ENCODE results near the gene CPA5.

Gene CPA5

GRCh38 chr7:130397051-130397757 lies 52.6 kb downstream of the CPA5 start:
- DNase-seq (ENCODE audit: low read depth): no peak

GRCh38 chr7:130397758-130398073 lies 53.1 kb downstream of the CPA5 start:
- DNase-seq (ENCODE audit: low read depth): no peak

- DNase-seq (ENCODE audit: low read depth): no peak
These were observed 54.0 kb downstream of the CPA5 start for GRCh38 chr7:130398526-130399090.

DNA sequence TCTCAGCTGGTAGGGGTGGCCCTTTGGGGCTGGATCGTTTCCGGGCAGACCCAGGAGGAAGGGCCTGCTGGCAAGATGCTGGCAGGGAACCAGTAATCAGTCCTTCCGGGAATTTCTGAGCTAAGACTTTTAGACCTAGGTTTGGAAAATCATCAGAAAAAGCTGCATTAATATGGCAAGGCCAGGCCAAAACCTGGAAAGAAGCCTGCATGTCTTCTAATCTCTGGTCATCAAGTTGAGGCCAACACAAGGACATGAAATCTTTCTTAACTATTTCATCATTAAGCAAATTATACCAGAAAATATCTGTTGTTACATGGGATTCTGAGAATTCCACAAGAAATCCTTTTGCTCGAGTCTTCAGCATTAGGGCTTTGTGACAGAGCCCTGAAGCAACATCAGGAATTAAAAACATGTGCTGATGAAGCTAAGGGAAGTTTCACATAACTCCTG lies 55.5 kb downstream of the CPA5 start:
- no peak for DNase-seq (ENCODE audit: low read depth)

DNA sequence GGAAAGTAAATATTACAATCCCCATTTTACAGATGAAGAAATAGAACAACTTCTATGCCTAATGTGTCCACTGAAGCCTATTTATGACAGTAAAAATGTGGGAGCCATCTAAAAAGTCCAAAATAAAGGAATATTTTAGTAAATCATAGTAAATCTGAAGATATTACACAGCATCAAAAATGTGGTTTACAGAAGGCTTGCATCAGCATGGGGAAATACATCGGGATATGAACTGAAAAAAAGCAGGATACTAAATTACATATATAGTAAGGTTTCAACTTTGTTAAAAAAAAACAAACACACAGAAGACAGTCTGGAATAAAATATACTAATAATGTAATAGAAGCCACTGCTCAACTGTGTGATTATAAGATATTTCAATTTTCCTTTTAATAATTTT lies 56.5 kb downstream of the CPA5 start:
- DNase-seq (ENCODE audit: low read depth): no peak

DNA sequence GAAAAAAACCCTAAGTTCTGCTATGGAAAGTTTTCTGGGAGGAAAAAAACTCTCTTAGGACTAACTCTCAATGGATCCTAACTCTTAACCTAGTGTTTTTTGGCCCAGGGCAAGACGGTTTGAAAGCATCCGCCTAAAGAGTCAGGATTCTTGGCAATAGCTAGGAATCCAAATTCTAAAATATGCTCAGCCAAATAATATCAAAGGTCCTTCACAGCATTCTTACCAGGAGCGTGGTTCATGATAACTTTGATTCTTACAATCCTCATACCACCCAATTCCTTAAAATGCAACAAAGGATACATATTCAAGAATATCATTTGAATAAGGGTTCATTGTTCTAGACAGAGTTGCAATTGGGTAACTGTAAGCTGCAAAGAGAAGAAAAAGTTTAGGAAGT lies 57.0 kb downstream of the CPA5 start:
- DNase-seq (ENCODE audit: low read depth): no peak

GRCh38 chr7:130405003-130405402 lies 60.4 kb downstream of the CPA5 start:
- DNase-seq (ENCODE audit: low read depth): no peak

DNA sequence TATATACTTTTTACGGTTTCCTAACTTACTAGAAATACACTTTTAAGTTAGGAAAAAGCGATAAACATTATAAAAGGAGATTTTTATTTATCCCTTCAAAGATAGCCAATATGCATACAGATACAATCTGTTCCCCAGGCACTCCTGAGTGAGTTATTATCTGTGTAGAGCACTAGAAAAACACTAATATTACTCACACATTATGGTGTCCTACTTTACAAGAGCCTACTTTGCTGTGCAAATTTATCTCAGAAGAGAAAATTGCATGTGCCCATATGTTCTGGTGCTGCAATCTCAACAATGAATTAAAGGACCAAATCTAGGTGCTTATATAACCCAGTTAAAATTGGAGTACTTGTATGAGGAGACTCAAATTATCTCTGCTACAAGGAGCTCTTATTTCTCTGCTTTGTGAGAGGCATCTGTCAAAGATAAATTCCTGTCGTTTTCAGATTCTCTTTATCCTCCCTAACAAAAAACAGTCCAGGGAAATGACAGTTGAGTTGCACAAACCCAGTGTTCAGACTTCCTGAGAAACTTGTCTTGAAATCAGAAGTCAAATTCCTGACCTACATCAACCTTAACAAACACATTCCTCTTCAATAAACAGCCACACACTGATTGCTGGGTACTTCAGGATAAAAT lies 64.6 kb downstream of the CPA5 start:
- DNase-seq (ENCODE audit: low read depth): no peak

- no peak for DNase-seq (ENCODE audit: low read depth)
These were observed 65.1 kb downstream of the CPA5 start for GRCh38 chr7:130409712-130410072.

- no peak for DNase-seq (ENCODE audit: low read depth)
These were observed 66.4 kb downstream of the CPA5 start for GRCh38 chr7:130410868-130411541.

DNA sequence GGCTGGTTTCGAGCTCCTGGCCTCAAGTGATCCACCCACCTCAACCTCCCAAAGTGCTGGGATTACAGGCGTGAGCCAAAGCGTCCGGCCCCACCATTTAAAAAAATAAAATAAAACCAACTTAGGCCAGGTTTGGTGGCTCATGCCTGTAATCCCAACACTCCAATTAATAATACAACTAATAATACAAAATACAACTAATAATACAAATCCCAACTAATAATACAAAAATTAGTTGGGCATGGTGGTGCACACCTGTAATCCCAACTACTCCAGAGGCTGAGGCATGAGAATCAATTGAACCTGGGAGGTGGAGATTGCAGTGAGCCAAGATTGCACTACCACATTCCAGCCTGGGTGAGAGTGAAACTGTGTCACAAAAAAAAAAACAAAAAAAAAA lies 68.6 kb downstream of the CPA5 start:
- DNase-seq (ENCODE audit: low read depth): no peak

GRCh38 chr7:130415006-130415405 lies 70.4 kb downstream of the CPA5 start:
- no peak for DNase-seq (ENCODE audit: low read depth)

GRCh38 chr7:130417213-130417612 lies 72.6 kb downstream of the CPA5 start:
- no peak for DNase-seq (ENCODE audit: low read depth)

DNA sequence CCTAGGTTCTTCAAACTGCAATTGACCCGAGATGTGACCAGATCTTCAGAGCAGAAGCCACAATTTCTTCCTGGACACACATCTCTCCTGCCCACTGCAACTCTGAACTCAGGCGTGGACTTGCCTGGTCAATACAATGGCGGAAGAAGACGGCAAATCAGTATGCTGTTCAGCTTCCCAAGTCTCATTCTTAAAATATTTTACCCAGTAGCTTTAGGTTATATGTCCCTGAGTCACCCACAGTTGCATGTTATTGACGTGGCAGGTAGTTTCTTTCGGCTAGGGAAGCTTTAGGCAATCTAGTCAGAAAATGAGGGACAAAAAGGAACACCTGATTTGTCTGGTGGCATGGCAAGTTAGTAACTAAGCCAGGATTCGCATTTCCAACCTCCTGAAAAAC lies 73.7 kb downstream of the CPA5 start:
- no peak for DNase-seq (ENCODE audit: low read depth)

Data from activated T-cell treated with anti-CD3 and anti-CD28 coated beads for 24 hours (primary cell).